ENCODE measurements around the gene UBE2Q1. TPM values are rescaled to one million over a fixed set of nuclear protein-coding genes. Genes with fewer than 3 reads are reported as not detected.
A peak's percentile ranks its signal among the peaks of the same experiment; 100 is the strongest.

UBE2Q1 gene
- total RNA-seq, 6 donors from 2014 or later: 19.9 to 90.9 (median 36.4) TPM

GRCh38 chr1:154575951-154576566 lies 17.6 kb upstream of the UBE2Q1 start:
- Histone ChIP-seq H3K9me3 (no peaks in the 10 kb centered on the region), H3K27me3 (no peaks in the 10 kb centered on the region), H3K4me1 (peaks cover 0 to 9% (median 2%) of the 10 kb centered on the region in 4 donors), H3K4me3 (no peak overlapping the region), H3K27ac (no peak overlapping the region), H3K36me3 (peaks cover 5 to 35% (median 30%) of the 10 kb centered on the region in 4 donors)
- no peak for TF ChIP-seq CTCF (IDR thresholded peaks at IDR 0.05)
- TF ChIP-seq POLR2AphosphoS5 (IDR thresholded peaks at IDR 0.05): no peak
- TF ChIP-seq POLR2A (IDR thresholded peaks at IDR 0.05): no peak
- TF ChIP-seq EP300 (IDR thresholded peaks at IDR 0.05): no peak
- 88 to 89% methylated on average over 8 of the region's 8 CpGs for WGBS, 2 donors
- DNase-seq (no peak), ATAC-seq (ENCODE audit: low FRiP score in 2 of 2) (peak in 1 of 2 donors; percentile 16)

- H3K9me3 ChIP-seq: no peaks in the 10 kb centered on the region
- DNase-seq (no peak), ATAC-seq (ENCODE audit: low FRiP score in 2 of 2) (no peak)
- no peak overlapping the region for H3K27ac ChIP-seq
- H3K4me1 ChIP-seq: peaks cover 0 to 9% (median 2%) of the 10 kb centered on the region in 4 donors
- TF ChIP-seq CTCF (IDR thresholded peaks at IDR 0.05): no peak
- 79 to 87% methylated on average over 7 to 10 of the region's 10 CpGs for WGBS, 2 donors
- H3K27me3 ChIP-seq: no peaks in the 10 kb centered on the region
- H3K36me3 ChIP-seq: peaks cover 0 to 28% (median 23%) of the 10 kb centered on the region in 4 donors
- no peak overlapping the region for H3K4me3 ChIP-seq
These were observed 16.9 kb upstream of the UBE2Q1 start for GRCh38 chr1:154575147-154575927.

- peaks cover 0 to 9% (median 2%) of the 10 kb centered on the region in 4 donors for H3K4me1 ChIP-seq
- peaks cover 0 to 22% (median 17%) of the 10 kb centered on the region in 4 donors for H3K36me3 ChIP-seq
- no peaks in the 10 kb centered on the region for H3K9me3 ChIP-seq
- ATAC-seq (ENCODE audit: low FRiP score in 2 of 2): no peak
- no peak for DNase-seq
- TF ChIP-seq POLR2A (IDR thresholded peaks at IDR 0.05) (no peak), EP300 (IDR thresholded peaks at IDR 0.05) (no peak), CTCF (IDR thresholded peaks at IDR 0.05) (no peak), POLR2AphosphoS5 (IDR thresholded peaks at IDR 0.05) (no peak)
- WGBS, 2 donors: 27 to 28% methylated on average over 7 of the region's 7 CpGs
- no peaks in the 10 kb centered on the region for H3K27me3 ChIP-seq
- H3K27ac ChIP-seq: no peak overlapping the region
- H3K4me3 ChIP-seq: no peak overlapping the region
These were observed 16.3 kb upstream of the UBE2Q1 start for GRCh38 chr1:154574716-154575115.

GRCh38 chr1:154573168-154573510 lies 14.7 kb upstream of the UBE2Q1 start:
- H3K27ac ChIP-seq: no peak overlapping the region
- DNase-seq: no peak
- H3K4me3 ChIP-seq: no peak overlapping the region
- peaks cover 0 to 6% (median 2%) of the 10 kb centered on the region in 4 donors for H3K36me3 ChIP-seq
- peaks cover 0 to 5% (median 0%) of the 10 kb centered on the region in 4 donors for H3K27me3 ChIP-seq
- ATAC-seq (ENCODE audit: low FRiP score in 2 of 2): no peak
- 59 to 77% methylated on average over 3 of the region's 3 CpGs for WGBS, 2 donors
- H3K9me3 ChIP-seq: no peaks in the 10 kb centered on the region
- no peak for TF ChIP-seq POLR2AphosphoS5 (IDR thresholded peaks at IDR 0.05)
- no peak for TF ChIP-seq EP300 (IDR thresholded peaks at IDR 0.05)
- TF ChIP-seq POLR2A (IDR thresholded peaks at IDR 0.05): no peak
- no peak for TF ChIP-seq CTCF (IDR thresholded peaks at IDR 0.05)
- H3K4me1 ChIP-seq: peaks cover 2 to 6% (median 2%) of the 10 kb centered on the region in 4 donors

Data from upper lobe of left lung (tissue), 6 donors.